Sigmoid colon (tissue), 4 donors: ENCODE data around the gene RNF4.

Source experiments
- EP300 ChIP-seq, 4 donors: sonication (generic); formaldehyde crosslinking; IDR thresholded peaks; one replicate each; pipeline ENCODE4 v1.6.1; 2017; ENCODE audit warnings: antibody characterized with exemption in 4 of 4
- POLR2A ChIP-seq, 2 donors: fragments of 450-650 bp; IDR thresholded peaks; one replicate each; pipeline ENCODE4 v1.6.1; 2016; ENCODE audit warnings: antibody characterized with exemption in 2 of 2, mild to moderate bottlenecking in 2 of 2, moderate library complexity in 2 of 2
- POLR2AphosphoS5 ChIP-seq, 4 donors: sonication (generic); formaldehyde crosslinking; IDR thresholded peaks; one replicate each; pipeline ENCODE4 v1.6.1; 2017; ENCODE audit warnings: antibody characterized with exemption in 4 of 4
- TF ChIP-seq, protein P1 (sequence below), 4 experiments: fragments of 450-650 bp in 3 of 4; fragments of 200-600 bp in 1 of 4; IDR thresholded peaks; one replicate each; pipeline ENCODE4 v1.5.1; 2016 to 2019; ENCODE audit warnings: antibody characterized with exemption in 4 of 4, mild to moderate bottlenecking in 3 of 4, moderate library complexity in 2 of 4

DNA sequence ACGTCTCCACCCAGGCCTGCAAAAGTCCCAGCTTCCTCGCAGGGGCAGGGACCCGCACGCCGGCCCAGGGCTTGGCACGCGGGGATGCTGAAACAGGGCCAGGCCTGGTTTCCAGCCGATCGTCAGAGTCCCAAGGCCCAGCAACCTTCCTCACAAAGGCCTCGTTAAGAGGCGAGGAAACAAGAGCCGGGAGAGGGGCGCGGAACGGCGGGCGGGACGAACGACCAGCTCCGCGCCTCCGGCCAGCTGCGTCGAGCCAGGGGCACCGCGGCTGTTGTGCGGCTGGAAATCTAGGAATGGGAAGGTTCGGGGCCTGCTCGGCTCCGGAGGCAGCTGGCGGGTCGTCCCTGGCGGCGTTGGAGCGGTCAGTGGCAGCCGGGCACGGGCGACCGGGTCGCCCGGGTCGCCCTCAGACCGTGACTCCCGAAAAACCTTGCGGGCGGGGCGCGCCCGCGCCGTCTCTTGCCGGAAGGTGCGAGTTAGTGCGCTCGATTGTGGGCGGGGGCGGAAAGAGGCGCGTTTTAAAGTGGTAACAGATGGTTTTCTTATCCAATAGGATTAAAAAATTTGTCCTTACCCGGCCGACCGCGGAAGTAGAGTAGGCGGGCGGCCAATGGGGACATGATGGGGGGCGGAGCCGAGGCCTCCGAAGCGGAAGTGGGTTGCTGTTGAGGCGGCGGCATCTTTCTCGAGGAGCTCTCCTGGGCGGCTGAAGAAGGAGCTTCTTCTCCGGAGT lies at the start of gene RNF4:
- TF ChIP-seq POLR2A (IDR thresholded peaks at IDR 0.05) (peak in 1 of 2 donors; percentile 56), POLR2AphosphoS5 (IDR thresholded peaks at IDR 0.05) (peak; percentile 57 to 88 (median 76)), EP300 (IDR thresholded peaks at IDR 0.05) (no peak)
- TF ChIP-seq, protein P1, sequence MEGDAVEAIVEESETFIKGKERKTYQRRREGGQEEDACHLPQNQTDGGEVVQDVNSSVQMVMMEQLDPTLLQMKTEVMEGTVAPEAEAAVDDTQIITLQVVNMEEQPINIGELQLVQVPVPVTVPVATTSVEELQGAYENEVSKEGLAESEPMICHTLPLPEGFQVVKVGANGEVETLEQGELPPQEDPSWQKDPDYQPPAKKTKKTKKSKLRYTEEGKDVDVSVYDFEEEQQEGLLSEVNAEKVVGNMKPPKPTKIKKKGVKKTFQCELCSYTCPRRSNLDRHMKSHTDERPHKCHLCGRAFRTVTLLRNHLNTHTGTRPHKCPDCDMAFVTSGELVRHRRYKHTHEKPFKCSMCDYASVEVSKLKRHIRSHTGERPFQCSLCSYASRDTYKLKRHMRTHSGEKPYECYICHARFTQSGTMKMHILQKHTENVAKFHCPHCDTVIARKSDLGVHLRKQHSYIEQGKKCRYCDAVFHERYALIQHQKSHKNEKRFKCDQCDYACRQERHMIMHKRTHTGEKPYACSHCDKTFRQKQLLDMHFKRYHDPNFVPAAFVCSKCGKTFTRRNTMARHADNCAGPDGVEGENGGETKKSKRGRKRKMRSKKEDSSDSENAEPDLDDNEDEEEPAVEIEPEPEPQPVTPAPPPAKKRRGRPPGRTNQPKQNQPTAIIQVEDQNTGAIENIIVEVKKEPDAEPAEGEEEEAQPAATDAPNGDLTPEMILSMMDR (IDR thresholded peaks at IDR 0.05), result no peak
